Ramos (cell line): ENCODE data around the gene ITGB8.

ENCODE experiments used
- in situ Hi-C: fragments of 300-500 bp; cut with MboI; formaldehyde crosslinking; loops from one replicate; pipeline ENCODE4 v1.14.3; 2022; ENCODE audit warnings: low sequenced_read_pairs; ENCODE audit not compliant: unreplicated experiment

Gene ITGB8

GRCh38 chr7:20331910-20332813 lies 1.5 kb downstream of the ITGB8 start:
- in situ Hi-C loops: no loop called here

DNA sequence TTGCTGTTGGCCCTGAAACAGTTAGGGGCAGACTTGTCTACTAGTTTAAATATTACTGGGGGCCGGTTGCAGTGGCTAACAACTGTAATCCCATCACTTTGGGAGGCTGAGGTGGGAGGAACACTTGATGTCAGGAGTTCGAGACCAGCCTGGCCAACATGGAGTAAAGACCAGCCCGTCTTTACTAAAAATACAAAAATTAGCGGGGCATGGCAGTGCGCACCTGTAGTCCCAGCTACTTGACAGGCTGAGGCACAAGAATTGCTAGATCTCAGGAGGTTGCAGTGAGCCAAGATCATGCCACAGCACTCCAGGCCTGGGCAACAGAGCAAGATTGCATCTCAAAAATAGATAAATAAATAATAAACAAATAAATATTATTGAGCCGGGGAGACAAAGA lies 7.6 kb downstream of the ITGB8 start:
- in situ Hi-C loops: no loop called here

- in situ Hi-C loops: no loop called here
Measured at GRCh38 chr7:20340839-20341238, 10.1 kb downstream of the ITGB8 start.

DNA sequence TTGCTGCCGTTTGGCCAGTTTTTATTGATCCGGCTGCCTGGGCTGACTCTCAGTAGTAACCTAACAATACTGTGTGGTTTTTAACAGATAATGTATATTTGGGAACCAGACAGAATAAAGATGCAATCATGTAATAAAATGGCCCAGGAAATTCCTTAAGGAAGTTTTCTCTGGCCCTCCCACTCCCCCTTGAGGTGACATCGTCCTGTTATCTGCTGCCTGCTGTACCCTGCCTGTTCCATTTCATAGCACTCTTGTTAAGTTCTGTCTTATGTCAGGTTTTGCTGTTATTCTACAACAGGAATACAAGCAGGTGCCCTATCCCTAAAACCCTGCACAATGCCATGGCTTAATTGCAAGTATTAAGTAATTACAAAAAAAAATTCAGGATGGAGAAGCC lies 12.5 kb downstream of the ITGB8 start:
- in situ Hi-C loops: no loop called here

- in situ Hi-C loops: no loop called here
Measured at GRCh38 chr7:20343941-20344340, 13.2 kb downstream of the ITGB8 start.

DNA sequence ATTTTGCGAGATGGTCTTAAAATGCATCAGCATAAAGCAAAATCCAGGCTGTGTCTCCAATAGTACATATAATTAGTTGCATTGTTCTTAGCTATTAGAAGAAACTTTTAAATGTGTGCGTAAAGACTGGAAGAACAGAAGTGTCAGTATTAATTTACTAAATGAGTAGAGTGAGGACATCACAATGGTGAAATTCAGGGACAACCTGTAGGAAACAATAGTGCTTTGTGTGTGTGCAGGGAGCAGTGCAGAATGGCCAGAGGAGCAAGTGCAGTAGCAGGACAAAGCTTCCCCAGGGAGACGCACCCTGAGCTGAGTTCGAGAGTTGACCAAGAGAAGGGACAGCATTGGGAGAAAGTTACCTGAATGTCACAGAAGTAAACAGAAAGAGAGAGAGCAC lies 13.7 kb downstream of the ITGB8 start:
- in situ Hi-C loops: no loop called here

- in situ Hi-C loops: no loop called here
Measured at GRCh38 chr7:20346577-20346976, 15.9 kb downstream of the ITGB8 start.

GRCh38 chr7:20347680-20348079 lies 17.0 kb downstream of the ITGB8 start:
- in situ Hi-C loops: no loop called here

DNA sequence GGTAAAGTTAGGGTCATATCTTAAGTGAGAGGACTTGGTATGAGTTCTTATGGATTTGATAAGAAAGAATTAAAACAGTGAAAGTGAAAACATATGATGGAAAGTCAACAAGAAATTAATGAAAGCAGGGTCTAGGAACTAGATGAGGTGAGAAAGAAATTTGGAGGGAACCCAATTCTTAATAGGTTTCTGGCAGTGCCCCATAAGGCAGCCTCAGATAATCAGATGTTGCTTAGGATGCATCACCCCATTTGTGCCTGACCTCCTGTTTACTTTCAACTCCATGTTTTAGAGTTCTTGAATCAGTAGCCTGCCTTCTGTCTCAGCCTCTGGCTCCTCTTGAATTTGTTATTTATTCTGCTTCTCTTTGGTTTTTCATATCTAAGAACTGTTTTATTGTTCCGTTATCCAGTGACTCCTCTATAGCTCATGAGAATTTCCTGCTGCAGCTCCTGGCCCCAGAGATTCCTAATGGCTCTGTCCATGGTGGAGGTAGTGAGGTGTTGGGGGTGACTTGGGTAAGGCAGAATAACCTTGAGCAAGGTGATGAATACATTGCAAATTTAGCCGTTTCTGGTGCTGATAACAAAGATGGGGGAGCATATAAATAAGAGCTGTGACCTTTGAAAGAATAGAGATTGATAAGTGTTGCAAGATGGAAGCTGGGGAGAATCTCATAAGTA lies 17.6 kb downstream of the ITGB8 start:
- in situ Hi-C loops: no loop called here

- in situ Hi-C loops: no loop called here
Measured at GRCh38 chr7:20350518-20350951, 19.8 kb downstream of the ITGB8 start.

GRCh38 chr7:20350996-20351692 lies 20.4 kb downstream of the ITGB8 start:
- in situ Hi-C loops: no loop called here

DNA sequence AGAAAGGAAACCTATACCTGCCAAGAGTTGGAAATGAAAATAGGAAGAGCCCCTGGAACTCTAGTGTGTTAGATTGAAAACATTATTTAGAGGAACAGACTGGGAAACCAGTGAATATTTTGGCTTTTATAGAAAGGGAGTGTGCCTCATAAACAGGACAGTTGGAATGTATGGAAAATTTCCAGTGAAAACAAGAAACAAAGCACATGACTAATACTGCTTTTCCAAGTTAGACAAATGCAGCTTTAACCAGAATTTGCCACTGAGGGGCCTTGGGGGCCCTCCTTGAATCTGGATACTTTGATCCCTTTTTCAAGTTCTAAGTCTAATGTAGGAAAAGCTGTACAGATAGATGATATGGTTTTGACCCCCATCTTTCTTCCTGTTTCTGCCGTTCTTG lies 21.2 kb downstream of the ITGB8 start:
- in situ Hi-C loops: no loop called here

DNA sequence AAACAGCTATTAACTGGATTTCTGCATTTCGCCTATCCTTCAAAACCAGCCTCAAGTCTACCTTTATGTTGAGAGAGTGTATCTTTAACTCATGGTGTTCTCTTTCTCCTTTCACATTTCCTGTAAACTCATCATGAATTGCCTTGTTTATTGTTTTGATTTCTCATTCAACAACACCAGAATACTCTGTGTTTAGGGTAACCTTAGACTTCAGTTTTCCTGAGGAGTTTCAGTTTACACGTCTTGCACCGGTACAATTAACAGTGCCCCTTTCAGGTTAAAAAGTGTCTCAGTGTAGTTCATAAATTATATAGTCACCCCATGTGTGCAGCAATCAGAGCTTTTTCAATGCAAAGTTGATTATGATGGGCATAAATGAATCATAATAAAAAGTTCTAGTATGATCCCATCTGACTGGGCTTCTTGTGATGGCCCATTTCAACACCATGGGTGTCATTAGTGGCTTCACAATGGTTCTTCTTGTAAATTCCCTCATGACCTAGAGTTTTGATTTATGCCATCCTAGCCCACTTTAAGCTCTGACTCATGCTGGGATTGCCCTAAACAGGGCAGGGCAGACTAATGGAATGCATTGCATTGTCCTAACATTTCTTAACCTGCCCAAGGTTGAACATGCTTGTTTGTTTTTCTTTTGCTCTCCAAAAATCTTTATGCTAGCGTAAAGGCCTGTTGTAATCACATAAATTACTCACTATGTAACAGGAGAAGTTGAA lies 22.0 kb downstream of the ITGB8 start:
- in situ Hi-C loops: no loop called here

DNA sequence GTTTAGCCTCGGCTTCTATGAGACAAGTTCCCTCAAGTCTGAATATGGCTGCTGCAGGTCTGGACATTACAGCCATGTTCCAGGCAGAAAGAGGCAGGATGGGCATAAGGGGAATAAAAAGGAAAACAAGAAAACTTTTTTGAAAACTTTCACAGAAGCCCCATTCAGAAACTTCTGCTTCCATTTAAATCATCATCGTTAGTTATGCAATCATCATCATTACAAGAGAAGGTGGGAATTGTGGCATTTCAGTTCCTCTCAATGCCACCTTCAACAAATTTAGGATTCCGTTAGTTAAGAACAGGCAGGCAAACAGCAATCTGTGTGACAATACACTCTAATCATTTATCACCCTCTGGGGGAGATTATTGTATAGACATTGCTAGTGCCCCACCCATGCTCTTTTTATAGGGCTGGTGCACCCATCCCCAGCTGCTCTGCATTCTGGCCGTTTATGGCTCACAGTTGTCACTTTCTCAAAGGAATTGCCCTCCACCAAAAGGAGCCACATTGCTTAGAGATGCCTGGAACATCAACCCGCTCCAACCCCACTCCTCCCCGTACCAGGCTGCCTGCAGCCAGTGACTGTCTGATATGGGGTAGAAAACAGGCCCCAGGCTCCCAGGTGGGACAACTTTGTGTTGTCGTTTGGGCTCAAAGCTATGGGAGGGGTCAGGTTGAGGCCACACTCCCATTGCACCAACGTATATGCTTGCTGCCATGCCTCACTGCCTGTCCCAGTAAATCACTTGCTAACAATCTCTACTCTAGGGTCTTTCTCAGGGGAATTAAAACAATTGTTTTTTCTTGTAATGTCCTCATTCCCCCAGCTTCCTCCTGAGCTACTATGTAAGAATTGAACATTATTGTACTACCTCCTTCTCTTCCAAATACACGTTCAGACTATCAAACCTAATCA lies 24.2 kb downstream of the ITGB8 start:
- in situ Hi-C loops: no loop called here

GRCh38 chr7:20358106-20358505 lies 27.4 kb downstream of the ITGB8 start:
- in situ Hi-C loops: no loop called here

DNA sequence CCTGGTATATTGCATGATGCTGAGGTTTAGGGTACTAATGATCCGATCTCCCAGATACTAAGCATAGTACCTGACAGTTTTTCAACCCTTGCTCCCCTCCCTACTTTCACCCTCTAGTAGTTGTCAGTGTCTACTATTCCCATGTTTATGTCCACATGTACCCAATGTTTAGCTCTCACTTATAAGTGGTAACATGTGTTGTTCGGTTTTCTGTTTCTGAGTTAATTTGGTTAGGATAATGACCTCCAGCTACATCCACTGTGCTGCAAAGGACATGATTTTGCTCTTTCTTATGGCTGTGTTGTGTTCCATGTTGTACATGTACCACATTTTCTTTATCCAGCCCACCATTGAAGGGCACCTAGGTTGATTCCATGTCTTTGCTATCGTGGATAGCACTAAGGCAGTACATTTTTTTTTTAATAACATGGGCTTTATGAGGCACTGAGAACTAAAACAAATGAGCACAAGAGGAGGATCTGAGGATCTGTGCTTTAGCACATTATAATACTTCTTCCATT lies 28.1 kb downstream of the ITGB8 start:
- in situ Hi-C loops: no loop called here

GRCh38 chr7:20359341-20359963 lies 28.8 kb downstream of the ITGB8 start:
- in situ Hi-C loops: no loop called here

GRCh38 chr7:20362574-20363253 lies 32.0 kb downstream of the ITGB8 start:
- in situ Hi-C loops: no loop called here
